Endothelial cell of hepatic sinusoid (primary cell): Measurements from ENCODE around the gene ZSCAN30.

Experiments
- in situ Hi-C: cut with HindIII; loops from 2 replicates; pipeline ENCODE4 v1.10.0; 2017; ENCODE audit warnings: low sequenced_read_pairs

Gene ZSCAN30

DNA sequence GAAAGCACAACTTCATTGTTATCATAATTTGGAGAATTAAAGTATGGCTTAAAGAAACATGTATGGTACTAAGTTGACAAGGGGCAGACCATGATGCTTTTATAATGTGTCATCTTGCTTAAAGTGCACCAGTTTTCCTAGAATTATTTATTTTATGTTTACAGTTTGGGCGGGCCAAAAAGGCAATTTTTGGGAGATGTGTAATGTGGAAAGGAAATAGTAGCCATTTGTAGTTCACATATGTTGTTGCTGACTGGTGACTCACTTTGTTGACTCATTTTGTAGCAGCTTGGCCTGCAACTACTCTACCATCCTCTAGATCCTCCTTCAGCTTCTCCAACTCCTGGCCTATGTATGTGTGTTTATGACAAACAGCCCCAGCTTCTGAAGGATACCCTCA, 7.7 kb downstream of the ZSCAN30 start:
- in situ Hi-C loops, result no loop called here

- in situ Hi-C loops, result no loop called here
These were observed 11.1 kb downstream of the ZSCAN30 start for GRCh38 chr18:35278969-35279368.

DNA sequence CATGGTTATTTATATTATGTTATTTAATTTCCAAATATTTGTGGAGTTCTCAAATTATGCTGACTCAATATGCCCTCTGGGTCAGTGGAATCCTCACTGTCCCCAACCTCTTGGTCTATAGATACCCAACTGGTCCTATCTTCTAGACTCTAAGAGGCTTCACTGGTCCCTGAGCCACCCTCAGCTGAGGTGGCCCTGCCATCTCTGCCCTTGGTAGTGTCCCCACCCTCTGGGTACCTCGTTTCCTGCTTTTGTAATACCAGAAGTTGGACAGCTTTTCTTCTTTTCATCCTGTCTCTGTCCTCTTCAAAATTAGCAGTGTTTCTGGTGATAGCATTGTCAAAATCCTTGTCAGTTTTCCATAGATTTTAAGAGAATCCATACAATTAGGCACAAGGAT, 11.9 kb downstream of the ZSCAN30 start:
- in situ Hi-C loops, result no loop called here

GRCh38 chr18:35277633-35278032, 12.4 kb downstream of the ZSCAN30 start:
- in situ Hi-C loops, result no loop called here

DNA sequence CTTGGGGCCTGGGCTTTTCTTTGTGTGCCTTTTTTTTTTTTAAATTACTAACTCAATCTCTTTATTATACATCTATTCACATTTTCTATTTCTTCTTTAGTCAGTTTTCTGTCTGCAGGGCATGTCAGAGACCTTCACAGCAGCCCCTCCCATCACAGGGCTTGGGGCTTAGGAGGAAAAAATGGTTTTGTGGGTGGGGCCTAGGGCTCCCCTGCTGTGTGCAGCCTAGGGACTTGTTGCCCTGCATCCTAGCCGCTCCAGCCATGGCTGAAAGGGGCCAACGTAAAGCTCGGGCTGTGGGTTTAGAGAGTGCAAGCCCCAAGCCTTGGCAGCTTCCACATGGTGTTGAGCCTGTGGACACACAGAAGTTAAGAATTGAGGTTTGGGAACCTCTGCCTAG, 13.8 kb downstream of the ZSCAN30 start:
- in situ Hi-C loops, result no loop called here

DNA sequence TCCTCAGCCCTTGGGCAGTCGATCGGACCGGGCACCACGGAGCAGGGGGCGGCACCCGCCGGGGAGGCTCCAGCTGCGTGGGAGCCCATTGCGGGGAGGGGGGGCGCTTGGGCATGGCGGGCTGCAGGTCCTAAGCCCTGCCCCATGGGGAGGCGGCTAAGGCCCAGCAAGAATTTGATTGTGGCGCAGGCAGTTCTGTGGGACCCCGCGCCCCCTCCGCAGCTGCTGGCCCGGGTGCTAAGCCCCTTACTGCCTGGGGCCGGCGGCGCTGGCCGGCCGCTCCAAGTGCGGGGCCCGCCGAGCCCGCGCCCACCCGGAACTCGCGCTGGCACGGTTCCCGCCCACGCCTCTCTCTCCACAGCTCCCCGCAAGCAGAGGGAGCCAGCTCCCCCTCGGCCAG, 18.4 kb downstream of the ZSCAN30 start:
- in situ Hi-C loops, result no loop called here

DNA sequence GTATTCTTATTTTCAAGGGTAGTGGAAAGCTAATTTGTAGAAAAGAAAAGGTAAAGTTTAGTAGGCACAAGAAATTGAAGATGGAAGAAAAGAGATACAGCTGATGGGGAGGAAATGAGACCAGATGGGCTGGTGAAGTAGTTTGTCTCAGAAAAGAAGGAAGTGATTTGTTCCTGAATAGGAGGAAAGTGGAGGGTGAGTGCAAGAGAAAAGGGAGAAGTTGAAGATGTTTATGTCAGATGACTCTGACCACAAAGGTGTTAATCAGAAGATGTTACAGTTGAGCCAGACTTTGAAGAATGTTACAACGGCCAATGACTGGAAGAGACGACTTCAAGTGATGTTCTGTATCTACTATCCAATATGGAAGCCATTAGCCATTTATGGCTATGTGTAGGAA, 21.2 kb downstream of the ZSCAN30 start:
- in situ Hi-C loops, result no loop called here

GRCh38 chr18:35267809-35268208, 22.2 kb downstream of the ZSCAN30 start:
- in situ Hi-C loops, result no loop called here

- in situ Hi-C loops, result no loop called here
These were observed 22.8 kb downstream of the ZSCAN30 start for GRCh38 chr18:35267161-35267651.

DNA sequence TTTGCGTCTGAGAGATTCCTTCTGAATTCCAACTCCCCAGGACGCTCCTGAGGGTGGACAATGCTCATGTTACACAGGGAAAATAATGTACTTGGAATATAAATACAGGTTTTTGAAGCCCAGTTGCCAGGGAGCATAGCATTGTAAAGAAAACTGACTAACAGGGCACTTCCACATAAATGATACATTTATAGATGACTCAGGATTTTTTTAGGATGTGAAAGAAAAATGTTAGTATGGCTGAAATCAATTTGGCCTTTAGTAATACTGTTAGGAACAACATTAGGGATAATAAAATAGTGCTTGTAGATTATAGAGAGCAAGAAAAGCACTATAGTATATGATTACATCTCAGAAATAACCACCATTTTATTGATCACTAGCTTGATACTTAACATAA, 25.6 kb downstream of the ZSCAN30 start:
- in situ Hi-C loops, result no loop called here

DNA sequence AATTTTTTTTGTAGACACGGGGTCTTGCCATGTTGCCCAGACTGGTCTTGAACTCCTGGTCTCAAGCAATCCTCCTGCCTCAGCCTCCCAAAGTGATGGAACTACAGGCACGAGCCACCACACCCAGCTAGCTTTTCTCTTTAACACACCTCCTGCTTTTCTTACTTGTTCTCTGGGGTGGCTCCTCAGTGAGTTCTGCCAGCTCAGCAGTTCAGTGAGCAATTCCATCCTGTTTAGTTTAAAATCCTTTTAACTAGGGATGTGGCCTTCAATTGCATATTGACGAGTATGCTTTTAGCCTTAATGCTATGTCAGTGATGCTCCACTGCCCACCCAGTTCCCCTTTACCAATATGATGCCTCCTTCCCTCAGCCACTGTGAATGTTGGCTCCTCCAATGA, 33.1 kb downstream of the ZSCAN30 start:
- in situ Hi-C loops, result no loop called here

GRCh38 chr18:35253655-35254287, 36.3 kb downstream of the ZSCAN30 start:
- in situ Hi-C loops, result no loop called here

DNA sequence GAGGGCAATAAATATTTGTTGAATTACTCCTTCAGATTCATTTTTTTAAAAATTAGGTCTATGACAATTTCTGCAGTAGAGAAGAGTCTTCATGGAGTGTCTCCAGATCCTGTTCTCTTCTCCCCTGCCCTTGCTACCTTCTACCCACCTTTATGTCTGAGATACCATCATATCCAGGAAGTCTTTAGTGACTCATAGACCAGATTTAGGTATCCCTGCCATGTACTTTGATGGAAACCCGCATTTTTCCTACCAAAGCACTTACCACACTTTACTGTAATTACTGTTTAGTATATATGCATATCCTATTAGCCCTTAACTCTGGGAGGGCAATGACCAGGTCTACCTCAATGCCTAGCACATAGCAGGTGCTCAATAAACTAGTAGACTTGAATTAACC, 37.6 kb downstream of the ZSCAN30 start:
- in situ Hi-C loops, result no loop called here

DNA sequence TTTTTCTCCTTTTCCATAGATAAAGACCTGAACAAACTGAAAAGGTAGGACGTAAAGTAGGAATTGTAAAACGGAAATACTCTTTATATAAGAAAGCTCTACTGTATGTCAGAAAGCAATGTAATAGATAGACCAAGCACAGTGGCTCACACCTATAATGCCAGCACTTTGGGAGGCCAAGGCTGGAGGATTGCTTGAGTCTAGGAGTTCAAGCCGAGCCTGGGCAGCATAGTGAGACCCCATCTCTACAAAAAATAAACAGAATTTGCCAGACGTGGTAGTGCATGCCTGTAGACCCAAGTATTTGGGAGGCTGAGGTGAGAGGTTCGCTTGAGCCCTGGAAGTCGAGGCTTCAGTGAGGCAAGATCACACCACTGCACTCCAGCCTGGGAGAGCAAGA, 41.6 kb downstream of the ZSCAN30 start:
- in situ Hi-C loops, result no loop called here

DNA sequence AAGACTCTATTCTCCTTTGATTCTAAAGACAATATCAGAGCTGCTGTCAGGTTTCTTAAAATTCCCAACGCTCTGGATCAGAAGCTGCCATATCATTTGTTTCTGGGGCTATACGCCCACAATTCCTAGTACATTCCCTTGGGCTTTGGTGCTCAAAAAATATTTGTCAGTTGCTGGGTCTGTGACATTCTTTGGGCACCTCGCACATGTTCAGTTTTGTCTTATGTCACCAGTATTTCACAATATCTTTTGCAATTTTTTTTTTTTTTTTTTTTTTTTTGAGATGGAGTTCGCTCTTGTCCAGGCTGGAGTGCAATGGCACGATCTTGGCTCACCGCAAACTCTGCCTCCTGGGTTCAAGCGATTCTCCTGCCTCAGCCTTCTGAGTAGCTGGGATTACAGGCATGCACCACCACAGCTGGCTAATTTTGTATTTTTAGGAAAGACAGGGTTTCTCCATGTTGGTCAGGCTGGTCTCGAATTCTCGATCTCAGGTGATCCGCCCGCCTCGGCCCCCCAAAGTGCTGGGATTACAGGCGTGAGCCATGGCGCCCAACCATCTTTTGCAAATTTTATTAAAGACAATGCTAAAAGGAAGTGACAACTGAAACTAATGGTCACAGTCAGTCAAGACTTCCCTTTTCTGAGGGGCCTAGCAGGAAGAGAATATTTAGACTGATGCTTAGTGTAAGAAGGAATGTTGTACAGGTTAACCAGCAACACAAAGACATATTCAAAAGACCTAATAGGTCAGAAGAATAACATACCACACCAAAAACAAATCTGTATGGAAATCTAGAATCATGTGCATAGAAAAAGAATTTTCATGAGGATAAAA, 42.4 kb downstream of the ZSCAN30 start:
- in situ Hi-C loops, result no loop called here

- in situ Hi-C loops, result no loop called here
These were observed 43.2 kb downstream of the ZSCAN30 start for GRCh38 chr18:35246831-35247230.

DNA sequence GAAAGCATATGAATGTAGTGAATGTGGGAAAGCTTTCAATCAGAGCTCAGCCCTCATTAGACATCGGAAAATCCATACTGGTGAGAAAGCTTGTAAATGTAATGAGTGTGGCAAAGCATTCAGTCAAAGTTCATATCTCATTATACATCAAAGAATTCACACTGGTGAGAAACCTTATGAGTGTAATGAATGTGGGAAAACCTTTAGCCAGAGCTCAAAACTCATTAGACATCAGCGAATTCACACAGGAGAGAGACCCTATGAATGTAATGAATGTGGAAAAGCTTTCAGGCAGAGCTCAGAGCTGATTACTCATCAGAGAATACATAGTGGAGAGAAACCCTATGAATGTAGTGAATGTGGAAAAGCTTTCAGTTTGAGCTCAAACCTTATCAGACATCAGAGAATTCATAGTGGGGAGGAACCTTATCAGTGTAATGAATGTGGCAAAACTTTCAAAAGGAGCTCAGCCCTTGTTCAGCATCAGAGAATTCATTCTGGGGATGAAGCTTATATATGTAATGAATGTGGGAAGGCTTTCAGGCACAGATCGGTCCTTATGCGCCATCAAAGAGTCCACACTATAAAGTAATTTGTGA, 44.2 kb downstream of the ZSCAN30 start:
- in situ Hi-C loops, result no loop called here

DNA sequence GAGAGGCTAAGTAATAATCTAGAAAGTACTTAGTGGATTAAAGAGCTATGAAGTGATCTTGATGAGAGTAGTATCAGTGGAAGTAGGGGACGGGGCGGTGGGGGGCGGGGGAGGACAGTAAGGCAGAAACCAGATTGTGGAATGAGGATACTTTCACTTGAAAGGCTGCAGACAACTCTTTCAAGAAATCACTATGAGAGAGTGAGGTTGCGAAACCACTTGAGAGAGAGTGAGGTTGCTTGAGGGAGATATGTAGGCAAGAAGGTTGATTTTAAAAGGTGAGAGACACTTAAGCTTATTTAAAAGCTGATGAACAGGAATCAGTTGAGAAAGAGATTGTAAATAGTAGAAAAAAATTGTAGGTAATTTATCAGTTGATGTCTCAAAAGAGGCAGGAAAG, 45.4 kb downstream of the ZSCAN30 start:
- in situ Hi-C loops, result no loop called here

GRCh38 chr18:35242426-35242825, 47.6 kb downstream of the ZSCAN30 start:
- in situ Hi-C loops, result no loop called here

DNA sequence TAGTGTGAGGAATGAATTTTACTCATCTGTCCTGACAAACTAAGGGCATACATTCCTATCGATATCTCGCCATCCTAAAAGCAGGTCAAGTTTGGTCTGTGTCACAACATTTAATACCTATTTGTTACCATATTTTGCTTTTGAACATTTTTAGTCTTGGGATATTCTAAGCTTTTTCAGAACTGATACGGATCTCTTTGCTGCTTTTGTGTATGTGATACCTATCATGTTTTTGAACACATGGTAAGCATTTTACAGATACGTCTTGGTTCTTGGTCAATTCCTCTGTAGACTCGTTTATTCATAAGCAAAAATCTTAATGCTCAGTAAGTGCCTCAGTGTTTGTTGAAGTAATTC, 48.6 kb downstream of the ZSCAN30 start:
- in situ Hi-C loops, result no loop called here

DNA sequence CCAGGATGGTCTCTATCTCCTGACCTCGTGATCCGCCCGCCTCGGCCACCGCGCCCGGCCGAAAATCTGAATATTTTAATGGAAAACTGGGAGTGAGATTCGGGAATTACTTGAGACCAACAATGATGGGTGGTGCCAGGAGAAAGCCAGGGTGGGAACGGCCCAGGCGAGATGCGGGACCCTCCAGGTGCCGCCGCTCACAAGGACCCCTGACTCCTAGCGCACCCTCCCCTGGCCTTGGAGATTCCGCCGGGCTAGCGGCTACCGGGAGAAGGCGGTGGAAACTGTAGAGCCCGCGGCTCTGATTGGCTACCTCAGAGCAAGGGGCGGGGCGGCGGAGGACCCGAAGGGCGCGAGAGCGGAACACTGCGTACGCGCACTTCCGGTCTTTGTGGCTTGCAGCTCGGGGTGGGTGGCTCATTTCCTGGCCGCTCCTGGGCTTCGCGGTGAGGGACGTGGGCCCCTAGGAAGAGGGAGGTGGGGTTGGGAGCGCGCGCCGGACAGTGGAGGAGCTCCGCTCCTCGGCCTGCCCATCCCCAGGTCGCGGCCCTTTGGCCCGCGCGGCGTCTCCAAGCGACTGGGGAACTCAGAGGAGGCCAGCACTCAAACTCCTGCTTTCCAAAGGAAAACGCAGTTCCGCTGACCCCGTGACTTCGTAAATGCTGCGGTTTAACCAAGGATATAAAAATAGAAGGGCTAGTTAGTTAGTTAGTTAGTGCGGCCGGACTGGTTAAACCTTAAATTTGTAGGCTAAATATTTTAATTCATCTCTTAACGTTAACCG, 49.2 kb downstream of the ZSCAN30 start, which contains the start of gene ZNF397:
ZNF397 (plus strand) TSS at position 371 of the 784 bp plus-strand sequence. CDS start 1,437 bp downstream, outside the sequence.
- in situ Hi-C loops, result no loop called here
